Stimulated activated effector memory CD8-positive, alpha-beta T cell treated with anti-CD3 and anti-CD28 coated beads, Interleukin-12 subunit alpha, Interleukin-12 subunit beta, amount 100 ng/mL, for 72 hours (primary cell): ENCODE data around the gene SYT13.
"Not testable (repeated sequence)": the region's sequence is repeated elsewhere in the genome, so short reads cannot be mapped to it uniquely, and the experiment has no call there.

Experiments
- ATAC-seq: fragments of 150-1000 bp; cut with Tn5 transposase; 2 replicates; pipeline ENCODE4 v1.10.0; 2021
- DNase-seq, 2 donors: peaks; one replicate each; pipeline ENCODE4 v3.0.0; 2021 to 2022; ENCODE audit warnings: low spot score in 2 of 2
- H3K27ac Mint-ChIP-seq: one replicate; pipeline ENCODE4 v1.8.0; 2022; ENCODE audit warnings: mild to moderate bottlenecking, mixed read lengths
- H3K36me3 Mint-ChIP-seq: one replicate; pipeline ENCODE4 v1.8.0; 2022; ENCODE audit warnings: mild to moderate bottlenecking, mixed read lengths
- H3K4me1 Mint-ChIP-seq: one replicate; pipeline ENCODE4 v1.8.0; 2022; ENCODE audit warnings: mixed read lengths
- H3K4me3 Mint-ChIP-seq: one replicate; pipeline ENCODE4 v1.8.0; 2022; ENCODE audit warnings: mild to moderate bottlenecking, mixed read lengths
- H3K9me3 Mint-ChIP-seq: one replicate; pipeline ENCODE4 v1.8.0; 2022; ENCODE audit warnings: mixed read lengths

The SYT13 gene

DNA sequence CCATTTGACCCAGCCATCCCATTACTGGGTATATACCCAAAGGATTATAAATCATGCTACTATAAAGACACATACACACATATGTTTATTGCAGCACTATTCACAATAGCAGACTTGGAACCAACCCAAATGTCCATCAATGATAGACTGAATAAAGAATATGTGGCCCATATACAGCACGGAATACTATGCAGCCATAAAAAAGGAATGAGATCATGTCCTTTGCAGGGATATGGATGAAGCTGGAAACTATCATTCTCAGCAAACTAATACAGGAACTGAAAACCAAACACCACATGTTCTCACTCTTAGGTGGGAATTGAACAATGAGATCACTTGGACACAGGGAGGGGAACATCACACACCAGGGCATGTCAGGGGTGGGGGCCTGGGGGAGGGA is 36.8 kb downstream of the SYT13 start:
- not testable (repeated sequence) for H3K4me3 Mint-ChIP-seq, H3K9me3 Mint-ChIP-seq, DNase-seq, H3K4me1 Mint-ChIP-seq, H3K36me3 Mint-ChIP-seq, ATAC-seq, H3K27ac Mint-ChIP-seq

DNA sequence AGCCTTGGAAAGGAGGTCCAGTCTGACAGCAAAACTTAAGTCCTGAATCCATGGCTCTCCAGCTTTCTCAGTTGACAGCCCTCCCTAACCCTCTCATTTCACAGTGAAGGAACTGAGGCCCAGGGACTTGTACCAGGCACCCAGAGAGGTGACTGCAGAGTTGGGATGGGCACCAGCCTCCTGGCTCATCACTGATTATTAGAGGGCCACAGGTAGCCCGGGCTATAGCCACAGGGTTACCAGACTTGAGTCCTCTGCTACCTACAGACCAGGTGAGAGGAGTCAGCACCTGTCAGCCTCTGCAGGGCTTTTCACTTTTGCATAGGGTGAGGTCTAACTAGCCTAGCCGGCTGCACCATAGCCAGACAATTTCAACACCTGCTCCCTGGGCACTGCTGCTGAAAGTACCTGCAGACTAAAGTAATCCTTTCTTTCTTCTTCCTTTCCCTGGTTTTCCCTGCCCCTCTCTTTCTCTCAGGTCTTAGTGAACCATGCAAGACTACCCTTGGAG is 37.6 kb downstream of the SYT13 start:
- Mint-ChIP-seq H3K9me3 (no peaks in the 10 kb centered on the region), H3K36me3 (no peaks in the 10 kb centered on the region)

DNA sequence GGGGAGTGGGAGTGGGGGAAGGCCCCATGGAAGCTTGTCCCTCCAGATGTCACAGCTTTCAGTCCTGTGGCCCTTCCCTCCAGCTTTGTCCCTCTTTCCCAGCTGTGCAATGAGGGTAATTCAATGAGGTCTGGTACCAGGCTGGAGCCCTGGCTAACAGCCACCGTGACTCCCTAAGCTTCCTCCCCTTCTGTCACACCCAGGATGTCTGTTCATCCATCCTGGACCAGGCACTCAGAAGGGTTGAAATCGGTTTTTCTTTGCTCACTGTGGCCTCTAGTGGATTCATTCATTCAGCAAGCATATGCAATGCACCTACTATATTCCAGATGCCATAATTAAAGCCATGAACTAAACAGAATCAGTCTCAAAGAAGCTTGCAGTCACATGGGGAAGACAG is 38.7 kb downstream of the SYT13 start:
- no peaks in the 10 kb centered on the region for H3K4me1 Mint-ChIP-seq
- no peaks in the 10 kb centered on the region for H3K36me3 Mint-ChIP-seq

More for the DNA sequence above, 37.6 kb downstream of the SYT13 start:
- no peak overlapping the region for H3K27ac Mint-ChIP-seq
- ATAC-seq (no peak), DNase-seq (no peak)
- H3K4me1 Mint-ChIP-seq = no peaks in the 10 kb centered on the region
- H3K4me3 Mint-ChIP-seq = no peak overlapping the region

DNA sequence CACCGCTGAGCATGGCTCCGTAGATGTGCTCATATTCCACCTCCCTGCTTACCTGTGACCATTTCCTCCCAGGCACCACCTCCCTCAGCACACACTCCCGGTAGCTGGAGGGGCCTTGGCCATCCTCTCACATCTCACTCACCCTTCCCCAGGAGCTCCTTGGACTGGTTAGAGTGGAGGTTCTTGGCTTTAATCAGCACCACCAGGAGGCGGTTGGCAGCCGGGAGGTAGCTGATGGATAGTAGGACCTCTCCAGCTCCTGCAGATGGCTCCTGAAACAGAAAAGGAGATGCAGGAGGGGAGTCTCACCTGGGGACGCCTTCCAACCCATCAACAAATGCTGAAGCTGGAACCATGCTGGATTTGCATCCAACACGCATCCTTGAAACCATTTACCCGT is 39.9 kb downstream of the SYT13 start:
- Mint-ChIP-seq H3K4me3 (no peak overlapping the region), H3K36me3 (no peaks in the 10 kb centered on the region), H3K27ac (no peak overlapping the region), H3K4me1 (no peaks in the 10 kb centered on the region), H3K9me3 (no peaks in the 10 kb centered on the region)
- ATAC-seq (no peak), DNase-seq (no peak)

More for the DNA sequence above, 38.7 kb downstream of the SYT13 start:
- Mint-ChIP-seq H3K4me3 (no peak overlapping the region), H3K27ac (no peak overlapping the region), H3K9me3 (no peaks in the 10 kb centered on the region)
- ATAC-seq (no peak), DNase-seq (no peak)

DNA sequence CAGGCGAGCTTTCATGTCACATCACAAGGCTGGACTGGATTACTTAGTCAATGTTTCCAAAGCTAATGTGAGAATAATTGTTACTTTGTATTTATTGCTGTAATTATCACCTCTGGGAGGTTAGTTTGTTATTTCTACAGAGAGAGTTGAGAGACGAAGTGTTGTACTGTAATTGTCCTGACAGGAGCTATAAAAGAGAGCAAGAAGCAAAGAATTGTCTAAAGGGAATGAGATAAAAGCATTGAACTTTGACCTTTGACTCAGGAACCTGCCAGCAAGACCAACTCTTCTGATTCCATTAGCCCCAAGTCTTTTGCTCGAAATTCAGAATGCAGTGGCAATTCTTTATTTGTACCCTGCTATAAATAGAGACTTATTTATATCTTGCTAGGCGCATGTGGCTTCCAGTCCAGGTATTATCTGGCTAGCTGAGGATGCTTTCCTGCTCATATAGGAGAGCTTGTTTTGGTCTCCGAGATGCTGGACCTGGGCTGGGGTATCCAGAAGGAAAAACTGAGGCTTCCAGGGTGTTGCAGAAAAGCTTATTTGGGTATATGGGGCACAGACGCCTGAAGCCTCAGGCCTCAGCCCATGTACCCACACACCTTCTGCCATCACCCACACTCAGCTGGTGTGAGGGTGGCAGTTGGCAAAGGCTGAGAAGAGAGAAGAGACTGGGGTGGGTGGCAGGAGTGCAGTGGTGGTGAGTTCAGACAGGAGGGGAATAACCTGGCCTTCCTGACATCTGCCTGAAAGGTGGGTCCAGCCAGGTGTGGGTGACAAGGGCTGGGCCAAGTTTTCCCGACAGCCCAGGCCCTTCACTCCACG is 40.7 kb downstream of the SYT13 start:
- no peak overlapping the region for H3K27ac Mint-ChIP-seq
- H3K4me1 Mint-ChIP-seq = no peaks in the 10 kb centered on the region
- no peak overlapping the region for H3K4me3 Mint-ChIP-seq
- no peaks in the 10 kb centered on the region for H3K9me3 Mint-ChIP-seq
- no peaks in the 10 kb centered on the region for H3K36me3 Mint-ChIP-seq
- DNase-seq (no peak), ATAC-seq (no peak)

DNA sequence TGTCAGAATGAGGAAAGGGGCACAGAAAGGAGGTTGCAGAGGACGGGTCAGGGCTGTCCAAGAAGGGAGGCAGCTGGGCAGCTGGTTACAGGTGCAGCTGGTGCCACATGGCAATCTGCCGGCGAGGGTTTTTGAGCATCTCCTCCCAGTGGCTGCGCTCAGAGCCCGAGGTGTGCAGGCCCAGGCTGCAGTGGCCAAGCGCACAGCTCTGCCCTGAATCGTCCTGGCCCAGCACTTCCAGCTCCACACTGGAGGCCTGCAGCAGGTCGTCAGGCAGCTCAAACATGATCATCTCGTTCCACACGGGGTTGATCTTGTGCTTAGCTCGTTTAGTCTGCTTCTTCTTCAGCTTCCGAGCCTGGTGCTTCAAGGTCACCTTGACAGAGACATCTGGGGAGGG is 42.2 kb downstream of the SYT13 start:
- ATAC-seq (no peak), DNase-seq (no peak)
- no peaks in the 10 kb centered on the region for H3K4me1 Mint-ChIP-seq
- no peak overlapping the region for H3K27ac Mint-ChIP-seq
- no peak overlapping the region for H3K4me3 Mint-ChIP-seq
- no peaks in the 10 kb centered on the region for H3K36me3 Mint-ChIP-seq
- no peaks in the 10 kb centered on the region for H3K9me3 Mint-ChIP-seq

DNA sequence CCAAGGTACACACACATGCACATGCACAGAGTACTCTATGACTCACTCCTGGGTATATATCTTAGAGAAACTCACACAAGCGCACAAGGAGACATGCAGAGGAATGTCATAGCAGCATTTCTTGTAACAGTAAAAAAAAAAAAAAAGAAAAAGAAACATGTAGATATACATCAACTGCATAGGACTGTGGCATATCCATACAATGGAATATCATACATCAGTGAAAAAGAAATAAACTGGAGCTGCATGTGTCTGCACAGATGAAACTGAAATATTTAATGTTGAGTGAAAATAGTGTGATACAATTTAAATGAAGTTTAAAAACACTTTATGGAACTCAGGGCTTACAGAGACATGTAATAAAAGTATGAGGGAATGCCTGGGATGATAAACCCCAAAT is 46.4 kb downstream of the SYT13 start:
- Mint-ChIP-seq H3K4me1 (no peaks in the 10 kb centered on the region), H3K36me3 (no peaks in the 10 kb centered on the region), H3K9me3 (no peaks in the 10 kb centered on the region), H3K27ac (no peak overlapping the region), H3K4me3 (no peak overlapping the region)
- ATAC-seq = no peak
- DNase-seq = no peak

DNA sequence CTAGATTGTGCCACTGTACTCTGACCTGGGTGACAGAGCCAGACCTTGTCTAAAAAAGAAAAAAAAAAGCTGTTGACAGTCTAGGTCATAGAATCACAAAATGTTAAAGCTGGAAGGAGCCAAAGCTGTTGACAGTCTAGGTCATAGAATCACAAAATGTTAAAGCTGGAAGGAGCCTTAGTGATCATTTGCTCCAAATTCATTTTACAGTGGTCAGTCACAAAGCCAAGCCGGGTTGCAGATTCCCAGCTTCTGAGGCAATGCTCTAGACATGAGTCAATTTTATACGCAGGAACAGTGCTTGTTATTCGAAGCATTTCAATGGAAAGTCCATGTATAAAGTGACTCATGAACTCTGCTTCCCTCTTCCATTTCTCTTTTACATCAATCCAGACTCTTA is 47.4 kb downstream of the SYT13 start:
- H3K27ac Mint-ChIP-seq = no peak overlapping the region
- no peaks in the 10 kb centered on the region for H3K9me3 Mint-ChIP-seq
- H3K4me3 Mint-ChIP-seq = no peak overlapping the region
- DNase-seq (no peak), ATAC-seq (no peak)
- H3K4me1 Mint-ChIP-seq = no peaks in the 10 kb centered on the region
- no peaks in the 10 kb centered on the region for H3K36me3 Mint-ChIP-seq

DNA sequence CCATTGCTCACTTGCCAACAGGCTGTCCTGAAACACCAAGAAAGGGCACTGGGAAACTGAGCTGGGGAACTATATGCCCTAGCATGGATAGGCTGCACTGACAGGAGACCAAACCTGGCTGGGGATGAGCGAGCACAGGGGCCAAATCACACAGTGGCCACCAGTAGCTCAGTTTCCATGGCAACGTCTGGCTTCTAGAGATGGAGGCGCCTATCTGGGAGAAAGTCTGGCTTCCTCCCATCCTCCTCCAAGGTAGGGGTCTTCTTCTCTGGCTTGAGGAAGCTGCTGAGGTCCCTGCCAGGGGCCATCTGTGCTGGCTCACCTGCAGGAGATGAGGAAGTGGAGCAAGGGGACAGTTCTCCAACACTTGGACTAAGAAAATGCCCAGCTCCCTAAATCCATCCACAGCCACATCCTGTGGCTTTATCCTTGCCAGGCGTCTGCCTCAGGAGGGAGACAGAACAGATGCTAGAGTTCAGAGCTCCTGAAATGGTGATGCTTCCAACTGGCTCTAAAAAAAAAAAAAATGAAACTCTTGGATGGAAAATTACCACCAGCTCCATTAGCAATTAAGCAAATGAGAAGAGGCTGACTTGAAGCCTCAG is 48.3 kb downstream of the SYT13 start:
- H3K4me1 Mint-ChIP-seq = no peaks in the 10 kb centered on the region
- H3K27ac Mint-ChIP-seq = no peak overlapping the region
- ATAC-seq (no peak), DNase-seq (no peak)
- no peaks in the 10 kb centered on the region for H3K9me3 Mint-ChIP-seq
- no peak overlapping the region for H3K4me3 Mint-ChIP-seq
- no peaks in the 10 kb centered on the region for H3K36me3 Mint-ChIP-seq

DNA sequence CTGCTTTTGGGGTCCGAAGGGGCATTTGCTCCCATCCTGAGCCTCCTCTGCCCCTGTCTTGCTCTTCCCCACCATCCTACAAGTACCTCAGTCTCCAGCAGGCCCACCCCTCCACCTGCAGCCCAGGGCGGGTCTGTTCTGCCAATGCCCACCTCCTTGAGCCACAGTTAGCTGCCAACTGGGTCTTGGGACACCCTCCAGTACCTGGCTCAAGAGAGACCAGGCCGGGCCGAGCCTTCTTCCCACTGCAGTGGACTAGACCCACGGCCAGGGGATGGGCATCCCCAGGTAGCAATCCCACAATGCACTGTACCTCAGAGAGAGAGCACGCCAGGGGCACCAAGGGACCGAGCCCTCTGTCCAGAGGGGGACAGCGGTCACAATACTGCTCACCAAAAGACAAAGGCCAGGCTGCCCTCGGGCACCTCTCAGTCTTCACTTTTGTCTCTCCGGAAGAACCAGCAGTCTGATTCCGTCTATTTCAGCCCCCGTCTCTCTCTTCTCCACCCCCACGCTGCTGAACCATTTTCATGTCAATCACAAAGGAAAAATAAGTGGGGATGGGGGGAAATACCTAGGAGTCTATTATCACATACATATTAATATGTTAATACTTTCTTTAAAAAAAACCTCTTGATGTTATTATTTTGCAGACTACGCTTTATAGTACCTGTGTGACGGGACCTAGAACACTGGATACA is 51.7 kb downstream of the SYT13 start:
- H3K27ac Mint-ChIP-seq = no peak overlapping the region
- no peaks in the 10 kb centered on the region for H3K9me3 Mint-ChIP-seq
- no peak overlapping the region for H3K4me3 Mint-ChIP-seq
- DNase-seq = no peak
- no peak for ATAC-seq
- H3K4me1 Mint-ChIP-seq = no peaks in the 10 kb centered on the region
- H3K36me3 Mint-ChIP-seq = no peaks in the 10 kb centered on the region

DNA sequence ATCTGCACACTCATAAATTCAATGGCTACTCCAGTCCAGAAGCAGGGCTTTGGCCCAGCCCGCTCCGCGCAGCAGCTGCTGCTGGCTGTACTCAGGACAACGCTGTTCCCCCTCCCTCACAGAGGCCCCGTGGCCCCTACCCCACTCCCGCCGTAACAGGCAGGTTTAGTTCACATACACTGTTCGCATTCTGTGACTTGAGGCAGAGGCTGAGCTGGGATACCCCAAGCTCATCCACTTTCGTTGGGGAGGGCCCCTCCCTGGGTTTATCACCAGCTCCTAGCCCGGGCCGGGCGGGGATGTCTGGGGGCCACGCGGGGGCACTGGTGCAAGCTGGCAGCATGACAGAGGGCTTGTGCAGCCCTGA is 52.4 kb downstream of the SYT13 start:
- Mint-ChIP-seq H3K4me1 (no peaks in the 10 kb centered on the region), H3K36me3 (no peaks in the 10 kb centered on the region), H3K9me3 (no peaks in the 10 kb centered on the region), H3K4me3 (no peak overlapping the region), H3K27ac (no peak overlapping the region)
- DNase-seq (no peak), ATAC-seq (no peak)

DNA sequence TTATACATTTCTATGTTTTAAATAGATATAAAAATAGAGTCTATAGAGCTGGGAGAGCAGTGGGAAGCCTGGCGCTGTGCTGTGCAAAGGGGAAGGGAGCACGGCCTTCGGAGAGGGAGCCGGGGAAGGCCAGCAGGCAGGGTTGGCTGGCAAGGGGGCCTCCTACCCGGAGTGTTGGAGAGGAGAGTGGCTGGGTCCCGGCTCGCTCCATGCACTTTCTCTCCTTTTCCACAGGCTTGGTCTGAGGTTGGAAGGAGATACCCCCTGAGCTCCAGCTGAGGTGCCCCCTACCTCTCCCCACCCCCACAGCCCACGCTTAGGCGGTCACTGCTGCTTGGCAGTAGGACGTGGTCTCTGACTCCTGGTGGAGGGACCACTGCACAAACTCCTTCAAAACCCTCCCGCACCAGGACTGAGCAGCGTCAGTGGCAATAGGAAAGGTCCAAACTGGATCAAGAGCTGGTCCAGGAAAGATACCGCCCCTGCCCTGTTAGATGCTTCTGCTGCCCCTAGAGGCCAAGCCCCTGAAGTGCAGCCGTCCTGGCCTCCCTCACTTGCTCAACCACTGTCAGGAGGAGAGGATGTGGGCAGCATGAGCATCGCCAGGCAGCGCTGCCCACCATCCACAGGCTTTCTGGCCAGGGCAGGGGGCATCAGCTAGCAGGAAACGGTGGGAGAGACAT is 52.9 kb downstream of the SYT13 start:
- ATAC-seq = peak; percentile 75
- DNase-seq = peak; percentile 69 to 85
- Mint-ChIP-seq H3K4me1 (no peaks in the 10 kb centered on the region), H3K27ac (no peak overlapping the region), H3K4me3 (no peak overlapping the region), H3K9me3 (no peaks in the 10 kb centered on the region), H3K36me3 (no peaks in the 10 kb centered on the region)

DNA sequence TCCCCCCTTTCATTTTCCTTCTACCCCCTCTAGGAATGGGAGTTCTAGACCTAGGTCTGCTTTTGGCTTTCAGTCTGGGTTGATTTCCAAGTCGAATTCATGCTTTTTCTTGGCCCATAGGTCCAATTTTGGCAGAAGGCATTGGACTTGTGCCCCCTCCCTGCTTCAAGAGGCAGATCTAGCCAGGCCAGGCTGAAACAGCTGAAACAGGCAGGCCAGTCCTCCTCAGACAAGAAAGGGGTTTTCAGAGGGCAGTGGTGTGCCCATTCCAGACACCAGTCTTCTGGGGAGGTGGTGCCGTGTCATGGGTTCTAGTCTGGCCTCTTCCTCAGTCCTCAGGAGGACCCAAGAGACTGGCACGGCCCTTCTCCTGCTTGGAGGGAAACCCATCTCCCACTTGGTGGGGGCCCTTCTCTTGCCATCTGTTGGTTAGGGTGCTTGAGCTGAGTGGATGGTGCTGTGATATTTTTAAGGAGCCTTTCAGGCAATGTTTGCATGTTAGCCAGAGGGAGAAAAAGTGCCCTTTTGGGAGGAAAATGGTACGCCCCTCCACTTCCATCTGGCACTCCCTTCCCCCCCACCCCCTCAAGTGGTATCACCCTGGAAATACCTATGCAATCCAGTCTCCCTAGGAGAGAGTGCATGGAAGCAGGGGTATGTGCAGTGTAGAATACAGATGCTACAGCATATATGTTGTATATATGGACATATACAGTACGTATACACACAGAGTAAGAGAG is 53.6 kb downstream of the SYT13 start:
- no peak for ATAC-seq
- H3K36me3 Mint-ChIP-seq = peaks cover under 1% of the 10 kb centered on the region
- DNase-seq = no peak
- H3K4me3 Mint-ChIP-seq = no peak overlapping the region
- no peak overlapping the region for H3K27ac Mint-ChIP-seq
- H3K9me3 Mint-ChIP-seq = no peaks in the 10 kb centered on the region
- no peaks in the 10 kb centered on the region for H3K4me1 Mint-ChIP-seq

DNA sequence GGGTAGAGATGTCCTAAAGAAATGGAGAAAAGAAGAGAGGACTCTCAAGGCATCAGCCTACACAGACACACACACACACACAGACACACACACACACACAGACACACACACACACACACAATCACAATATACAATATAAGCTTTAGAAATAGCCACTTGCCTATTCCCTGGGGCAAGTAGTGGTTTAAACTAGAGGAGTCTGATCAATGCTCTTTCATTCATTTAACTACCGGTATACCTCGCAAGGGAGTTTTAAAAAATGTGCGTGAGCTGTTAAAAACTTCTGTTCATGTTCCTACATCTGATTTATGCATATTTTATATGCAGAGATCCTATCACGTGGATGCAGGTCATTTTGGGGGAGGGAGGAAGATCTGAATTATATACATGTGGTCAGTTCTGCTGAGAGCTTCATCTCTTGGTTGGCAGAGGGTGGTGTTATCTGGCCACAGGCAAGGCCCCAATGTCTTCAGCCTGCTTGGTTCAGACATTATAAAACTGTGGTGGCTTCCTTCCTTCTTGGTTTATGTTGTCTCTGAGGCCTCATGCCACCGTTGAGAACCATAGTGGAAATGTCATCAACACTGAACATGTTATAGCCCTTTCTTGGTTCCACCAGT is 56.6 kb downstream of the SYT13 start:
- Mint-ChIP-seq H3K9me3 (no peaks in the 10 kb centered on the region), H3K4me3 (no peak overlapping the region), H3K36me3 (peaks cover 7% of the 10 kb centered on the region), H3K27ac (no peak overlapping the region), H3K4me1 (no peaks in the 10 kb centered on the region)
- no peak for ATAC-seq
- DNase-seq = no peak
